Left forelimb (tissue), 1 donor: ENCODE measurements around the gene ACOT12.

ENCODE experiments used
- DNase-seq: peaks from one replicate; pipeline ENCODE4 v3.0.0-alpha.2; 2018; ENCODE audit warnings: low spot score

ACOT12 gene

DNA sequence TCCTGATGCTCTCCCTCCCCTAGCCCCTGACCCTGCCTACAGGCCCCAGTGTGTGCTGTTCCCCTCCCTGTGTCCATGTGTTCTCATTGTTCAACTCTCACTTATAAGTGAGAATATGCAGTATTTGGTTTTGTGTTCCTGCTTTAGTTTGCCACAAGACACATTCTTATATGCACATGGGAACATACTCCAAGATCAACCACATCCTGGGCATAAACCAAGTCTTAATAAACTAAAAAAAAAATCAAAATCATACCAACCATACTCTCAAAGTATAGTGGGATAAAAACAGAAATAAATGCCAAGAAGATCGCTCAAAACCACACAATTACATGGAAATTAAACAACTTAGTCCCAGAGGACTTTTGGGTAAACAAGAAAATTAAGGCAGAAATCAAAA is 103.8 kb downstream of the ACOT12 start:
- DNase-seq: no peak

DNA sequence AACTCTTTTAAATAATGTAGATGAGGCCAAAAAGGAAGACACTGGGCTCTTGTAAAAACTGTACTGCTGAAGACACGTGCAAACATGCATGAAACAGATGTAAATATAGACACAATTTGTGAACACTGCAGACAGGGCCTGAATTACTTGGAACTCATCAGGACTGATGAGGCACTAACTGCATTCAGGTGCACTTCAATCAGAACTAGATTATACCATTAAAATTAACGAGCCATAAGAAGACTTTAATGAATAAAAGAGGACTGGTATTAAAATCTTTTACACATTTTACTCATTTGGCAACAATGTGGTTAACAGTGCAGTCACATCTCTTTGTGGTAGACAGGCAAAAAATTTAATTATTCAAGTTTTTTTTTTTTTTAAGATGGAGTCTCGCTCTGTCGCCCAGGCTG is 105.9 kb downstream of the ACOT12 start:
- DNase-seq: no peak

DNA sequence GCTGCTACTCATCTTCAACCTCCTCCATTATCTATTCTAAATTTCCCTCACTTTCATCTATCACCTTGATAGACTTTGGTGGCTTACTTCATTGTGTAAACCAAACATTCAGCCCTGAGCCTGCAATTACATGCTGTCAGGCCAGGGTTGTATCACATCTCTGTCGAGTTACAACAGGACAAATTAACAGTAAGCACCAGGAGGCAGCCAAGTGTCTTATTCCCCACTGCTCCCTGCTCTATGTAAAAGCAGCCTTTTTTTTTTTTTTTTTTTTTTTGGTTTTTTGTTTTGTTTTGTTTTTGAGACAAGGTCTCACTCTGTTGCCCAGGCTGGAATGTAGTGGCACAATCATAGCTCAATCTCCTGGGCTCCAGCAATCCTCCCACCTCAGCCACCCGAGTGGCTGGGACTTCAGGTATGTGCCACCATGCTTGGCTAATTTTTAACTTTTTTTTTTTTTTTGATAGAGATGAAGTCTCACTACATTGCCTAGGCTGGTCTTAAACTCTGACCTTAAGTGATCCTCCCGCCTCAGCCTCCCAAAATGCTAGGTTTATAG is 107.8 kb downstream of the ACOT12 start:
- DNase-seq: no peak

DNA sequence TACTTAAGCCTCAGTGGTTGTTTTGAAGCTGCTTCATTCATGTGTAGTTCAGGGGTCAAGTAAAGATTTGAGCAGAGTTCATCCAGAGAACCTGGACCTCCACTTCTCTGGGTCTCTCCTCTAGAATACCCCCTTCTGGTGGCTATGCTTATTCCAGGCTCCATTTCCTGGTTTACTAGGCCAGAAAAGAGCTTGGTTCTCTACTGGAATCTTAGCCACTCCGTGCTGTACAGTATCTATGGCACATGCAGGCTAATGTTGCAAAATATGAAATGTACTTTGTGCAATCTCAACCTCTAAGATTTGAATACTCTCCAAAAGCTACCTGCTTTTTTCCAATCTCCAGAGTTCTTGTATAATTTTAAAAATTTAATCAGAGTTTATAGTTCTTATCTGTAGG is 110.0 kb downstream of the ACOT12 start:
- DNase-seq: no peak
